OCI-LY7 (cell line): ENCODE data around the gene UQCRFS1. TPM values are rescaled to one million over a fixed set of nuclear protein-coding genes. Genes with fewer than 3 reads are reported as not detected.
A peak's percentile ranks its signal among the peaks of the same experiment; 100 is the strongest.

Source experiments
- BruUV-seq: library from RNA; stranded (reverse); fragments of 400-500 nt; replicated peaks from 2 replicates; lab custom pipeline; 2021; lab: Mats Ljungman, UMichigan
- CTCF ChIA-PET: fragments of 300-600 bp; sonication (Branson Sonifier 250); formaldehyde crosslinking; loops from one replicate; lab custom pipeline; 2022; ENCODE audit warnings: antibody characterized with exemption; ENCODE audit not compliant: unreplicated experiment; lab: Charles Lee
- POLR2A ChIA-PET: fragments of 300-600 bp; sonication (Branson Sonifier 250); formaldehyde crosslinking; loops from one replicate; lab custom pipeline; 2022; ENCODE audit warnings: antibody characterized with exemption; lab: Charles Lee
- DNase-seq: peaks from one replicate; pipeline ENCODE4 v3.0.0-alpha.2; 2015; ENCODE audit warnings: low spot score
- H2AFZ ChIP-seq: fragments of 200-600 bp; sonication (generic), shearing (Covaris generic); 2 replicates; pipeline ENCODE4 v1.6.1; 2014; ENCODE audit warnings: mild to moderate bottlenecking, antibody characterized with exemption, low read length, moderate library complexity
- H3K27ac ChIP-seq: fragments of 200-600 bp; sonication (generic); 2 replicates; pipeline ENCODE4 v1.5.1; 2014; ENCODE audit warnings: mixed run types, low read depth, mild to moderate bottlenecking, moderate library complexity, low read length, inconsistent platforms; ENCODE audit not compliant: poor library complexity, severe bottlenecking
- H3K36me3 ChIP-seq: fragments of 200-600 bp; sonication (generic); 2 replicates; pipeline ENCODE4 v1.6.1; 2014; ENCODE audit warnings: mild to moderate bottlenecking, antibody characterized with exemption, low read length, moderate library complexity, mixed read lengths; ENCODE audit not compliant: insufficient read depth
- H3K4me1 ChIP-seq: fragments of 200-600 bp; sonication (generic); 2 replicates; pipeline ENCODE4 v1.5.1; 2014; ENCODE audit warnings: mild to moderate bottlenecking, low read length; ENCODE audit not compliant: insufficient read depth, poor library complexity, severe bottlenecking
- H3K4me2 ChIP-seq: fragments of 200-600 bp; sonication (generic); 2 replicates; pipeline ENCODE4 v1.6.1; 2014; ENCODE audit warnings: mild to moderate bottlenecking, low read length
- H3K4me3 ChIP-seq: fragments of 200-600 bp; sonication (generic); 2 replicates; pipeline ENCODE4 v1.5.1; 2014; ENCODE audit warnings: mild to moderate bottlenecking, low read depth, low read length; ENCODE audit not compliant: poor library complexity, severe bottlenecking
- H3K79me2 ChIP-seq: fragments of 200-600 bp; sonication (generic); 2 replicates; pipeline ENCODE4 v1.6.1; 2016; ENCODE audit warnings: low read depth, mild to moderate bottlenecking, low read length, moderate library complexity, mixed read lengths; ENCODE audit not compliant: insufficient read depth
- H3K9me2 ChIP-seq: fragments of 200-600 bp; sonication (generic); 2 replicates; pipeline ENCODE4 v1.6.1; 2016; ENCODE audit warnings: mild to moderate bottlenecking, low read length, mixed read lengths; ENCODE audit not compliant: insufficient read depth
- H3K9me3 ChIP-seq: fragments of 200-600 bp; sonication (generic); 2 replicates; pipeline ENCODE4 v1.6.1; 2014; ENCODE audit warnings: mild to moderate bottlenecking, mixed run types, low read length, mixed read lengths
- H4K20me1 ChIP-seq: fragments of 200-600 bp; sonication (generic); 2 replicates; pipeline ENCODE4 v1.6.1; 2014; ENCODE audit warnings: mild to moderate bottlenecking, antibody characterized with exemption, low read length, moderate library complexity, mixed read lengths; ENCODE audit not compliant: insufficient read depth
- EZH2phosphoT487 ChIP-seq: fragments of 200-600 bp; sonication (generic); IDR thresholded peaks from 2 replicates; pipeline ENCODE4 v1.6.1; 2018; ENCODE audit warnings: low read depth, borderline replicate concordance, mild to moderate bottlenecking, mixed run types, antibody characterized with exemption, low read length, moderate library complexity, mixed read lengths
- intact Hi-C: fragments of 100-400 bp; cut with micrococcal nuclease; formaldehyde crosslinking; loops from one replicate; pipeline ENCODE4 v1.10.0; 2022; ENCODE audit not compliant: unreplicated experiment
- total RNA-seq, 2 experiments: library from RNA; depleted of rRNA in 1 of 2; stranded (reverse); fragments of >200 nt in 1 of 2; shearing (Covaris generic) in 1 of 2; gene quantifications; 2 replicates each; pipeline ENCODE4 v1.2.3, GENCODE V29; 2014 to 2022
- TF ChIP-seq, protein P1 (sequence below): fragments of 200-600 bp; sonication (generic); conservative IDR thresholded peaks from 2 replicates; pipeline ENCODE4 v1.5.1; 2014; ENCODE audit warnings: mild to moderate bottlenecking, antibody characterized with exemption, low read length, moderate library complexity, mixed read lengths

The UQCRFS1 gene
- total RNA-seq, 2 experiments from 2014 or later, result 40.6 to 42.6 TPM

DNA sequence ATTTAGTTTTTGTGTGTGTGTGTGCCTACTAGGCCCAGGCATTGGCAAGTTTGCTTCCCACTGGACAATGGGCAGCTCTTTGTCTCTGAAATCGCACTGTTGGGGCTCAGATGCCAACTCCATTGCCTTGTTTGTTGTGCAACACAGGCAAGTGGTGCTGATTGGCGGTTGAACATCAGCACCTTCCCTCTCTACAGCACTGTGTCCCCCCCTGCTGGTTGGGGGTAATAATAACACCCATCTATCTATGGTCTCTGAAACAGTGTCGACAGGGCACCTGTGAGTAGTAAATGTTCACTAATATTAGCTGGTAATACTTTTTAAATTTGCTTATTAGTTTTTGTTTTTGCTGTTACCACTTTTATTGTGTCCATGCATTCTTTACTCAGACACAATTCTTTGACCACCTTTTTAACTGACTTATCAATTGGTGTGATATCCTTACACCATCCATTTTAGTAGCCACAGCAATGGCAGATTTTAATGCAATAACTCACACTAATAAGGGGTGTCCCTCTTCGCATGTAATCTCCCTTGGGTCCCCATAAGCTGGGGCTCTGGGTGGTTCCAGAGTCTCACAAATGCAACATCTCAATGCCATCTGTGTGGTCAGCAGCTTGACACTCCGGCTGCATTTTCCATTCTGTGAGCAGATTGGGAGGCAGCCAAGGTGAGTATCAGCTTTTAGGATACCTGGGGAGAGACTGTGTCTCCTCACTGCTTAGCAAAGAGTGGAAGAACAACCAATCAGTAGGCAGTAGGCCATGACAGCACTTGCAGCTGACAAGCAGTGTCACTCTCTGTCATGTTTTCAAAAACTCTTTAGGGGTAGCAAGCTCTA, 47.7 kb upstream of the UQCRFS1 start:
- BruUV-seq, result no TSS peak
- TF ChIP-seq EZH2phosphoT487, result no peak
- TF ChIP-seq, protein P1, sequence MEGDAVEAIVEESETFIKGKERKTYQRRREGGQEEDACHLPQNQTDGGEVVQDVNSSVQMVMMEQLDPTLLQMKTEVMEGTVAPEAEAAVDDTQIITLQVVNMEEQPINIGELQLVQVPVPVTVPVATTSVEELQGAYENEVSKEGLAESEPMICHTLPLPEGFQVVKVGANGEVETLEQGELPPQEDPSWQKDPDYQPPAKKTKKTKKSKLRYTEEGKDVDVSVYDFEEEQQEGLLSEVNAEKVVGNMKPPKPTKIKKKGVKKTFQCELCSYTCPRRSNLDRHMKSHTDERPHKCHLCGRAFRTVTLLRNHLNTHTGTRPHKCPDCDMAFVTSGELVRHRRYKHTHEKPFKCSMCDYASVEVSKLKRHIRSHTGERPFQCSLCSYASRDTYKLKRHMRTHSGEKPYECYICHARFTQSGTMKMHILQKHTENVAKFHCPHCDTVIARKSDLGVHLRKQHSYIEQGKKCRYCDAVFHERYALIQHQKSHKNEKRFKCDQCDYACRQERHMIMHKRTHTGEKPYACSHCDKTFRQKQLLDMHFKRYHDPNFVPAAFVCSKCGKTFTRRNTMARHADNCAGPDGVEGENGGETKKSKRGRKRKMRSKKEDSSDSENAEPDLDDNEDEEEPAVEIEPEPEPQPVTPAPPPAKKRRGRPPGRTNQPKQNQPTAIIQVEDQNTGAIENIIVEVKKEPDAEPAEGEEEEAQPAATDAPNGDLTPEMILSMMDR, result peak; percentile 86
- Histone ChIP-seq H3K4me2 (no peak overlapping the region; the same call in 1 of the 2 replicates), H2AFZ (peak overlapping the region; percentile 57; the same call in 1 of the 2 replicates), H3K9me2 (no peaks in the 10 kb centered on the region), H3K4me1 (no peaks in the 10 kb centered on the region), H3K79me2 (no peaks in the 10 kb centered on the region), H3K4me3 (no peak overlapping the region), H3K9me3 (no peaks in the 10 kb centered on the region), H3K36me3 (no peaks in the 10 kb centered on the region), H3K27ac (no peak overlapping the region), H4K20me1 (no peaks in the 10 kb centered on the region)
- CTCF ChIA-PET, result no interaction called here
- POLR2A ChIA-PET, result no interaction called here
- intact Hi-C loops, result loop anchor here (5.0 kb wide), 1 partner anchor 523 kb away; no protein-coding TSS in a partner anchor
- peak; percentile 60 for DNase-seq

GRCh38 chr19:29259867-29260281, 46.9 kb upstream of the UQCRFS1 start:
- no peaks in the 10 kb centered on the region for H4K20me1 ChIP-seq
- H3K4me2 ChIP-seq, result no peak overlapping the region
- H2AFZ ChIP-seq, result peak overlapping the region; percentile 57; the same call in 1 of the 2 replicates
- CTCF ChIA-PET, result no interaction called here
- H3K4me1 ChIP-seq, result no peaks in the 10 kb centered on the region
- intact Hi-C loops, result loop anchor here (5.0 kb wide), 1 partner anchor 523 kb away; no protein-coding TSS in a partner anchor
- H3K9me2 ChIP-seq, result no peaks in the 10 kb centered on the region
- no peak for TF ChIP-seq EZH2phosphoT487
- TF ChIP-seq, protein P1, result no peak
- no peak for DNase-seq
- no peak overlapping the region for H3K4me3 ChIP-seq
- H3K9me3 ChIP-seq, result no peaks in the 10 kb centered on the region
- BruUV-seq, result no TSS peak
- POLR2A ChIA-PET, result no interaction called here
- H3K27ac ChIP-seq, result no peak overlapping the region
- H3K36me3 ChIP-seq, result no peaks in the 10 kb centered on the region
- no peaks in the 10 kb centered on the region for H3K79me2 ChIP-seq

- H3K4me3 ChIP-seq, result no peak overlapping the region
- intact Hi-C loops, result no loop called here
- H3K9me3 ChIP-seq, result no peaks in the 10 kb centered on the region
- no peak overlapping the region for H3K4me2 ChIP-seq
- H2AFZ ChIP-seq, result no peak overlapping the region
- peak; percentile 18 for DNase-seq
- no peaks in the 10 kb centered on the region for H3K9me2 ChIP-seq
- no peak overlapping the region for H3K27ac ChIP-seq
- no peaks in the 10 kb centered on the region for H3K36me3 ChIP-seq
- H3K79me2 ChIP-seq, result no peaks in the 10 kb centered on the region
- BruUV-seq, result no TSS peak
- H3K4me1 ChIP-seq, result no peaks in the 10 kb centered on the region
- TF ChIP-seq, protein P1, result peak; percentile 64
- no peak for TF ChIP-seq EZH2phosphoT487
- ChIA-PET POLR2A (no interaction called here), CTCF (no interaction called here)
- no peaks in the 10 kb centered on the region for H4K20me1 ChIP-seq
These were observed 46.2 kb upstream of the UQCRFS1 start for GRCh38 chr19:29259153-29259552.
